Gastrocnemius medialis (tissue), 4 donors: ENCODE data around the gene SOWAHA. TPM values are rescaled to one million over a fixed set of nuclear protein-coding genes. Genes with fewer than 3 reads are reported as not detected.

Source experiments
- ATAC-seq, 2 donors: fragments of 150-250 bp; one replicate each; pipeline ENCODE4 v1.9.1; 2016
- DNase-seq, 2 donors: peaks; one replicate each; pipeline ENCODE4 v3.0.0-alpha.2; 2019
- H3K27ac ChIP-seq, 4 donors: fragments of 200-600 bp; sonication (generic); 1 replicate in 1 of 4; 2 replicates in 3 of 4; pipeline ENCODE4 v1.5.1; 2016 to 2018; ENCODE audit warnings: mild to moderate bottlenecking in 2 of 4, moderate library complexity in 1 of 4
- H3K27me3 ChIP-seq, 3 donors: fragments of 200-600 bp; sonication (generic) in 2 of 3; 1 replicate in 1 of 3; 2 replicates in 2 of 3; pipeline versions ENCODE4 v1.5.1 to v1.6.0; 2016 to 2019; ENCODE audit warnings: mild to moderate bottlenecking in 1 of 3, moderate library complexity in 1 of 3
- H3K36me3 ChIP-seq, 2 donors: fragments of 200-600 bp; sonication (generic) in 1 of 2; one replicate each; pipeline ENCODE4 v1.5.1; 2017 to 2018
- H3K4me1 ChIP-seq, 2 donors: fragments of 200-600 bp; sonication (generic) in 1 of 2; one replicate each; pipeline ENCODE4 v1.5.1; 2016 to 2017; ENCODE audit warnings: mild to moderate bottlenecking in 2 of 2
- H3K4me3 ChIP-seq, 4 donors: fragments of 200-600 bp; sonication (generic) in 3 of 4; 1 replicate in 1 of 4; 2 replicates in 3 of 4; pipeline ENCODE4 v1.5.1; 2016 to 2019; ENCODE audit warnings: mild to moderate bottlenecking in 2 of 4
- H3K9me3 ChIP-seq, 3 donors: fragments of 200-600 bp; sonication (generic) in 2 of 3; 1 replicate in 1 of 3; 2 replicates in 2 of 3; pipeline ENCODE4 v1.5.1; 2016 to 2019
- CTCF ChIP-seq, 5 experiments: fragments of 450-650 bp in 3 of 5; fragments of 200-600 bp in 2 of 5; sonication (generic) in 2 of 5; IDR thresholded peaks in 4 of 5; conservative IDR thresholded peaks in 1 of 5; 1 replicate in 4 of 5; 2 replicates in 1 of 5; pipeline ENCODE4 v1.5.1; 2016 to 2019; ENCODE audit warnings: antibody characterized with exemption in 5 of 5, mild to moderate bottlenecking in 3 of 5, moderate library complexity in 3 of 5
- POLR2A ChIP-seq, 2 donors: fragments of 450-650 bp; IDR thresholded peaks; one replicate each; pipeline ENCODE4 v1.6.1; 2017; ENCODE audit warnings: antibody characterized with exemption in 2 of 2, mild to moderate bottlenecking in 2 of 2, moderate library complexity in 2 of 2
- in situ Hi-C, 4 donors: fragments of 200-750 bp; cut with MboI; loops; one replicate each; pipeline versions ENCODE4 v1.15.0 to v1.8.0; 2017; ENCODE audit warnings: low sequenced_read_pairs in 4 of 4
- intact Hi-C: fragments of 100-400 bp; cut with DNase I; formaldehyde crosslinking; loops from one replicate; pipeline ENCODE4 v1.15.1; 2023; ENCODE audit warnings: low total_unique reads
- total RNA-seq, 4 donors: library from RNA; depleted of rRNA; stranded (reverse); fragments of >200 nt; gene quantifications; one replicate each; pipeline versions ENCODE4 v1.1.0 to v1.2.3, GENCODE V29; 2016

Gene SOWAHA
- total RNA-seq, 4 donors from 2014 or later, result 0.27 TPM; not detected in 3

GRCh38 chr5:132823481-132824050, 10.5 kb downstream of the SOWAHA start:
- TF ChIP-seq POLR2A (IDR thresholded peaks at IDR 0.05) (no peak), CTCF (IDR thresholded peaks at IDR 0.05 in 4 of 5, conservative IDR thresholded peaks at IDR 0.05 in 1 of 5) (no peak)
- no peak overlapping the region for H3K4me3 ChIP-seq
- H3K36me3 ChIP-seq, result no peaks in the 10 kb centered on the region
- H3K9me3 ChIP-seq, result no peaks in the 10 kb centered on the region
- DNase-seq (no peak), ATAC-seq (no peak)
- intact Hi-C loops, result loop anchor here (5.0 kb wide), 2 partner anchors 86 to 166 kb away; partner anchors contain the start of genes IL13 and KIF3A
- no peaks in the 10 kb centered on the region for H3K27me3 ChIP-seq
- no peak overlapping the region for H3K27ac ChIP-seq
- peaks cover 0 to 3% of the 10 kb centered on the region in 2 donors for H3K4me1 ChIP-seq
- in situ Hi-C loops, result loop anchor here in 3 of 4 donors (10.0 to 25.0 kb wide), 2 partner anchors 79 to 286 kb away; partner anchors contain the start of genes IL5 (in 2 of the 3) and CCNI2 (in 1 of the 3)

GRCh38 chr5:132824426-132824825, 11.3 kb downstream of the SOWAHA start:
- no peak overlapping the region for H3K27ac ChIP-seq
- TF ChIP-seq POLR2A (IDR thresholded peaks at IDR 0.05), result no peak
- TF ChIP-seq CTCF (IDR thresholded peaks at IDR 0.05 in 4 of 5, conservative IDR thresholded peaks at IDR 0.05 in 1 of 5), result no peak
- no peak for ATAC-seq
- H3K4me3 ChIP-seq, result no peak overlapping the region
- DNase-seq, result no peak
- peaks cover 0 to 3% of the 10 kb centered on the region in 2 donors for H3K4me1 ChIP-seq
- intact Hi-C loops (loop anchor here (5.0 kb wide), 2 partner anchors 87 to 167 kb away; partner anchors contain the start of genes IL13 and KIF3A), in situ Hi-C loops (loop anchor here in 3 of 4 donors (10.0 to 25.0 kb wide), 2 partner anchors 80 to 287 kb away; partner anchors contain the start of genes IL5 (in 2 of the 3) and CCNI2 (in 1 of the 3))
- no peaks in the 10 kb centered on the region for H3K27me3 ChIP-seq
- no peaks in the 10 kb centered on the region for H3K9me3 ChIP-seq
- no peaks in the 10 kb centered on the region for H3K36me3 ChIP-seq

- intact Hi-C loops (no loop called here), in situ Hi-C loops (loop anchor here in 1 of 4 donors (10.0 kb wide), 1 partner anchor 80 kb away; the partner anchor contains the start of gene CCNI2)
- TF ChIP-seq POLR2A (IDR thresholded peaks at IDR 0.05), result no peak
- TF ChIP-seq CTCF (IDR thresholded peaks at IDR 0.05 in 4 of 5, conservative IDR thresholded peaks at IDR 0.05 in 1 of 5), result no peak
- Histone ChIP-seq H3K9me3 (no peaks in the 10 kb centered on the region), H3K4me3 (no peak overlapping the region), H3K4me1 (no peaks in the 10 kb centered on the region), H3K36me3 (no peaks in the 10 kb centered on the region), H3K27ac (no peak overlapping the region), H3K27me3 (no peaks in the 10 kb centered on the region)
- ATAC-seq (no peak), DNase-seq (no peak)
Measured at GRCh38 chr5:132825033-132825833, 12.1 kb downstream of the SOWAHA start.

DNA sequence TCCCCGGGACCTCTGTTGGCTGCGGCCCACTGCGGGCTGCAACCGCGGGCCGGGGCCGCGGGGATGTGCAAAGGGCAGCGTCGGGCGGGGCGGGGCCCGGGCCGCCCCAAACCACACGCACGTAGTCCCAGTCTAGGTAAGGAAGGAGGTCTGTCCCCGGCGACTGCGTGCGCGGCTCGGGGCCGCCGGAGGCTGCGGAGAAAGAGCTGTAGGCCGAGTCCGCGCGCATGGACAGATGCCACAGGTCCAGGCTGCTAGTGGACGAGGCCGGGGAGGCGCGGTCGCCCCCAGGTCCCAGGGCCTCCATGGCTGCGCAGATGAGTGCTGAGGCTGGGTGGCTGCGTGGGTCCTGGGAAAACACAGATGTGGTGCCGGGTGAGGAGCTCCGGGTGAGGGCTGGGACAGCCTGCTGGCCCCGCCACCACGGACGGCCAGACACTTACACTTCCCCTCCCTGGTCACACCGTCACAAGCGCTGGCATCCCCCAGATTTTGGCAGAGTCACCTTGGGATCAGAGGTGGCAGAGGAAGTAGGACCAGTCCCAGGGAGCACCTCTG, 12.8 kb downstream of the SOWAHA start:
- Histone ChIP-seq H3K9me3 (no peaks in the 10 kb centered on the region), H3K4me1 (no peaks in the 10 kb centered on the region), H3K36me3 (no peaks in the 10 kb centered on the region), H3K4me3 (no peak overlapping the region), H3K27ac (no peak overlapping the region), H3K27me3 (peaks cover 0 to 3% (median 0%) of the 10 kb centered on the region in 3 donors)
- in situ Hi-C loops (loop anchor here in 1 of 4 donors (10.0 kb wide), 1 partner anchor 81 kb away; the partner anchor contains the start of gene CCNI2), intact Hi-C loops (no loop called here)
- no peak for DNase-seq
- TF ChIP-seq POLR2A (IDR thresholded peaks at IDR 0.05), result no peak
- no peak for ATAC-seq
